Ishikawa (cell line): Measurements from ENCODE around the gene EDEM1.

ENCODE experiments used
- CEBPB ChIP-seq: IDR thresholded peaks from 2 replicates; pipeline ENCODE4 v1.6.1; 2012
- CREB1 ChIP-seq: IDR thresholded peaks from 2 replicates; pipeline ENCODE4 v1.6.1; 2012; ENCODE audit warnings: low read depth
- EGR1 ChIP-seq: IDR thresholded peaks from 2 replicates; pipeline ENCODE4 v1.6.1; 2012
- EP300 ChIP-seq: IDR thresholded peaks from 2 replicates; pipeline ENCODE4 v1.6.1; 2012; ENCODE audit warnings: borderline replicate concordance
- FOXM1 ChIP-seq: IDR thresholded peaks from 2 replicates; pipeline ENCODE4 v1.6.1; 2012; ENCODE audit warnings: low read depth, borderline replicate concordance
- MAX ChIP-seq: IDR thresholded peaks from 2 replicates; pipeline ENCODE4 v1.6.1; 2012
- NFIC ChIP-seq: IDR thresholded peaks from 2 replicates; pipeline ENCODE4 v1.6.1; 2012
- RAD21 ChIP-seq: IDR thresholded peaks from 2 replicates; pipeline ENCODE4 v1.6.1; 2012; ENCODE audit warnings: low read depth
- TAF1 ChIP-seq: IDR thresholded peaks from 2 replicates; pipeline ENCODE4 v1.6.1; 2012; ENCODE audit warnings: low read depth, mild to moderate bottlenecking
- TEAD4 ChIP-seq: IDR thresholded peaks from 2 replicates; pipeline ENCODE4 v1.6.1; 2012
- USF1 ChIP-seq: IDR thresholded peaks from 2 replicates; pipeline ENCODE4 v1.6.1; 2012
- YY1 ChIP-seq: IDR thresholded peaks from 2 replicates; pipeline ENCODE4 v1.6.1; 2012; ENCODE audit warnings: low read depth
- ZBTB7A ChIP-seq: IDR thresholded peaks from 2 replicates; pipeline ENCODE4 v1.6.1; 2012; ENCODE audit warnings: low read depth
- TF ChIP-seq, protein P1 (sequence below): IDR thresholded peaks from 2 replicates; pipeline ENCODE4 v1.6.1; 2012; ENCODE audit warnings: low read depth, mild to moderate bottlenecking

- TF ChIP-seq, protein P1, sequence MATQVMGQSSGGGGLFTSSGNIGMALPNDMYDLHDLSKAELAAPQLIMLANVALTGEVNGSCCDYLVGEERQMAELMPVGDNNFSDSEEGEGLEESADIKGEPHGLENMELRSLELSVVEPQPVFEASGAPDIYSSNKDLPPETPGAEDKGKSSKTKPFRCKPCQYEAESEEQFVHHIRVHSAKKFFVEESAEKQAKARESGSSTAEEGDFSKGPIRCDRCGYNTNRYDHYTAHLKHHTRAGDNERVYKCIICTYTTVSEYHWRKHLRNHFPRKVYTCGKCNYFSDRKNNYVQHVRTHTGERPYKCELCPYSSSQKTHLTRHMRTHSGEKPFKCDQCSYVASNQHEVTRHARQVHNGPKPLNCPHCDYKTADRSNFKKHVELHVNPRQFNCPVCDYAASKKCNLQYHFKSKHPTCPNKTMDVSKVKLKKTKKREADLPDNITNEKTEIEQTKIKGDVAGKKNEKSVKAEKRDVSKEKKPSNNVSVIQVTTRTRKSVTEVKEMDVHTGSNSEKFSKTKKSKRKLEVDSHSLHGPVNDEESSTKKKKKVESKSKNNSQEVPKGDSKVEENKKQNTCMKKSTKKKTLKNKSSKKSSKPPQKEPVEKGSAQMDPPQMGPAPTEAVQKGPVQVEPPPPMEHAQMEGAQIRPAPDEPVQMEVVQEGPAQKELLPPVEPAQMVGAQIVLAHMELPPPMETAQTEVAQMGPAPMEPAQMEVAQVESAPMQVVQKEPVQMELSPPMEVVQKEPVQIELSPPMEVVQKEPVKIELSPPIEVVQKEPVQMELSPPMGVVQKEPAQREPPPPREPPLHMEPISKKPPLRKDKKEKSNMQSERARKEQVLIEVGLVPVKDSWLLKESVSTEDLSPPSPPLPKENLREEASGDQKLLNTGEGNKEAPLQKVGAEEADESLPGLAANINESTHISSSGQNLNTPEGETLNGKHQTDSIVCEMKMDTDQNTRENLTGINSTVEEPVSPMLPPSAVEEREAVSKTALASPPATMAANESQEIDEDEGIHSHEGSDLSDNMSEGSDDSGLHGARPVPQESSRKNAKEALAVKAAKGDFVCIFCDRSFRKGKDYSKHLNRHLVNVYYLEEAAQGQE = no peak
- no peak for TF ChIP-seq CEBPB
- TF ChIP-seq FOXM1 = no peak
- TF ChIP-seq ZBTB7A = no peak
- no peak for TF ChIP-seq YY1
- no peak for TF ChIP-seq TEAD4
- no peak for TF ChIP-seq RAD21
- no peak for TF ChIP-seq EP300
- no peak for TF ChIP-seq EGR1
- TF ChIP-seq USF1 = no peak
- TF ChIP-seq MAX = no peak
- no peak for TF ChIP-seq TAF1
- TF ChIP-seq NFIC = no peak
- TF ChIP-seq CREB1 = no peak
Observed at GRCh38 chr3:5232570-5232969, 45.1 kb downstream of the EDEM1 start.
